ENCODE measurements around the gene CAMTA1. TPM values are rescaled to one million over a fixed set of nuclear protein-coding genes. Genes with fewer than 3 reads are reported as not detected.

The CAMTA1 gene
- total RNA-seq, 1 donor from 2014 or later: 109 TPM

DNA sequence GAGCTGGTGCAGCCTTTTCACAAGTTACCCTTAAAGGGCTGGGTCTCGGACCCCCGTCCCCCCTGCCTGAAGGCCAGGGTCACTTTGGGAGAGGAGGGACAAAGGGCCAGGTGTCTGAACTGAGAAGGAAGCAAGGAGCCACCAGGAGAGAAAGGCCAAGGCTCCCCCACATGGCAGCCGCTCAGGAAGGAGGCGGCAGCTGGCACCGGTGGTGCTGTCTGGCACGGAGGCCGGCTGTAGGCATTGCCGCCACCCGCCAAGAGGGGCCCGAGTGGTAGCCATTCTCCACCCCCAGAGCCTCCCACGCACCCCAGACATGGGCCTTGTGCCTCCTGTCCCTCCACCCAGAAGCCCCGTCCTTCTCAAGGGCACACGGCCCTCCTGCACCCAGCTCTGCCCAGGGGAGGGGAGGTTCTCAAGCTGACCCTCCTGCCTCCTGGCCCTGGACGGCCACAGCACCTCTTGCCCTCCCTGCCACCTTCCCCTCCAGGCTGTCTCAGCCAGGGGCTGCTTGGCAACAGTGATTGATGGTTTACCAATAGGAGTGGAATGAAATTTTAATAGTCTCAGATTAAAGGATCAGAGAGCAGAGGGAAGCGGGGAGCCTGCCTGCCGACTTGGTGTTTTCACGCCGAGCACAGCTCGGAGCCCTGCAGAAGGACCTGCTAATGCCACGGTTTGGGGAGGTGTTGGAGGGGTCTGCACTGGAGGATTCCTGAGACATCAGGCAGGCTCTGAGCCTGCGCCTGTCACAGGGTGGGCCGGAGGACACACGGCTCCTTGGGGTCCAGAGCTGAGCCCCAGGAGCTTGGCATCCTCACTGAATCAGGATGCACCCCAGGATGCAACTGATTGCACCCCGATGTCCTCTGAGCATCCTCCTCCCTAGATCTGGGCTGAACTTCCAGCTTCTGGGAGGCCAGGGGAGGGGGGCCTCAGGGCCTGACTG, 773.9 kb downstream of the CAMTA1 start:
- H3K27ac Mint-ChIP-seq (ENCODE audit: unreplicated experiment): no peak overlapping the region
- TF ChIP-seq, protein P1, sequence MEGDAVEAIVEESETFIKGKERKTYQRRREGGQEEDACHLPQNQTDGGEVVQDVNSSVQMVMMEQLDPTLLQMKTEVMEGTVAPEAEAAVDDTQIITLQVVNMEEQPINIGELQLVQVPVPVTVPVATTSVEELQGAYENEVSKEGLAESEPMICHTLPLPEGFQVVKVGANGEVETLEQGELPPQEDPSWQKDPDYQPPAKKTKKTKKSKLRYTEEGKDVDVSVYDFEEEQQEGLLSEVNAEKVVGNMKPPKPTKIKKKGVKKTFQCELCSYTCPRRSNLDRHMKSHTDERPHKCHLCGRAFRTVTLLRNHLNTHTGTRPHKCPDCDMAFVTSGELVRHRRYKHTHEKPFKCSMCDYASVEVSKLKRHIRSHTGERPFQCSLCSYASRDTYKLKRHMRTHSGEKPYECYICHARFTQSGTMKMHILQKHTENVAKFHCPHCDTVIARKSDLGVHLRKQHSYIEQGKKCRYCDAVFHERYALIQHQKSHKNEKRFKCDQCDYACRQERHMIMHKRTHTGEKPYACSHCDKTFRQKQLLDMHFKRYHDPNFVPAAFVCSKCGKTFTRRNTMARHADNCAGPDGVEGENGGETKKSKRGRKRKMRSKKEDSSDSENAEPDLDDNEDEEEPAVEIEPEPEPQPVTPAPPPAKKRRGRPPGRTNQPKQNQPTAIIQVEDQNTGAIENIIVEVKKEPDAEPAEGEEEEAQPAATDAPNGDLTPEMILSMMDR (conservative IDR thresholded peaks at IDR 0.05): no peak
- no peak for DNase-seq (ENCODE audit: low read depth, low spot score)
- no peak overlapping the region for H3K4me3 Mint-ChIP-seq
- H3K36me3 Mint-ChIP-seq (ENCODE audit: low read depth): no peaks in the 10 kb centered on the region
- H3K9me3 Mint-ChIP-seq: no peaks in the 10 kb centered on the region
- H3K4me1 Mint-ChIP-seq: no peaks in the 10 kb centered on the region
- H3K27me3 Mint-ChIP-seq (ENCODE audit: low read depth): no peaks in the 10 kb centered on the region

DNA sequence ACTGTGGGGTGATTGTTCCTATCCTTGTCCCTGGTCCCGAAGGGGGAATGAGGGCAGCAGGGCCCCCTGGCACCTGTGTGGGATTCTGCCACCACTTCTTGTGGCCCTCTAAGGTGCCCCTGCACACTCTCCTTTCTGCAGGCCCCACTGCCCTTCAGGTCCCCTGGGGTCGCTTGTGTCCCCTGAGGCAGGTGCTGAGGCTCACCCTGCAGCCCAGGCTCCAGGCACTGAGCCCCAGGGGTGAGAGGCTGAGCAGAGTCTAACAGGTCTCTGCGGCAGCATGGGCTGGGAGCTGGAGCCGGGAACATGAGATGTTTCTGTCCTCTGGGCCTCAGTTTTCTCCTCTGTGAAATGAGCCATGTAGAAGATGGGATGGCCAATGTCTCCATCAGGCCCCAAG, 774.9 kb downstream of the CAMTA1 start:
- Mint-ChIP-seq H3K4me1 (no peaks in the 10 kb centered on the region), H3K9me3 (no peaks in the 10 kb centered on the region), H3K27me3 (ENCODE audit: low read depth) (no peaks in the 10 kb centered on the region), H3K27ac (ENCODE audit: unreplicated experiment) (no peak overlapping the region), H3K36me3 (ENCODE audit: low read depth) (no peaks in the 10 kb centered on the region), H3K4me3 (no peak overlapping the region)
- DNase-seq (ENCODE audit: low read depth, low spot score): no peak
- TF ChIP-seq, protein P1 (conservative IDR thresholded peaks at IDR 0.05): no peak

DNA sequence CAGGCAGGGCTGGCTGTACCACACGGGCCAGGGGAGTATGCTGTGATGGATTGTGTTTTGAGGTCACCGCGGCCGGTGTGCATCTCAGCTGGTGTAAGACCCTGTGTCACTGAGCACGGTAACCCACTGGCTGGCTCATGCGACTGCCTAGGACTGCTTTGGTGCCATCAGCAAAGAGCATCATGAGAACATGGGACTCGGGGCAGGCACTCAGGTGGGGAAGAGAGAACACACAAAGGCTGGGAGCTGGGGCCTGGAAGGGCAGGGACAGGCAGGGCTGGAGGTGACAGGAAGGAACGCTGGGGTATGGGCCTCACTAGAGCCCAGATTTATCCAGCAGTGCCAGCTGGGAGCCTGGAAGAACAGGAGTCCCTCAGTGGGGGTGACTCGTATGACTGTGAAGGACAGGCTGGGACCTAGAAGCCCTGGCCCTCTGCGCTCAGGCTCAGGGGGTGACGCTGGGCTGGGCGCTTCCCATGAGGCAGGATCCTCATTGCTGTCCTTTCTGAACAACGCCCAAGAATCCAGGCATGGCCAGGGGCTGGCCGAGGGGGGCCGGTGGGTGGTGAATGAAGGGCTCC, 775.4 kb downstream of the CAMTA1 start:
- TF ChIP-seq, protein P1 (conservative IDR thresholded peaks at IDR 0.05): no peak
- H3K9me3 Mint-ChIP-seq: no peaks in the 10 kb centered on the region
- no peaks in the 10 kb centered on the region for H3K4me1 Mint-ChIP-seq
- peak overlapping the region; percentile 19 for H3K27ac Mint-ChIP-seq (ENCODE audit: unreplicated experiment)
- no peaks in the 10 kb centered on the region for H3K27me3 Mint-ChIP-seq (ENCODE audit: low read depth)
- no peaks in the 10 kb centered on the region for H3K36me3 Mint-ChIP-seq (ENCODE audit: low read depth)
- no peak overlapping the region for H3K4me3 Mint-ChIP-seq
- DNase-seq (ENCODE audit: low read depth, low spot score): no peak

DNA sequence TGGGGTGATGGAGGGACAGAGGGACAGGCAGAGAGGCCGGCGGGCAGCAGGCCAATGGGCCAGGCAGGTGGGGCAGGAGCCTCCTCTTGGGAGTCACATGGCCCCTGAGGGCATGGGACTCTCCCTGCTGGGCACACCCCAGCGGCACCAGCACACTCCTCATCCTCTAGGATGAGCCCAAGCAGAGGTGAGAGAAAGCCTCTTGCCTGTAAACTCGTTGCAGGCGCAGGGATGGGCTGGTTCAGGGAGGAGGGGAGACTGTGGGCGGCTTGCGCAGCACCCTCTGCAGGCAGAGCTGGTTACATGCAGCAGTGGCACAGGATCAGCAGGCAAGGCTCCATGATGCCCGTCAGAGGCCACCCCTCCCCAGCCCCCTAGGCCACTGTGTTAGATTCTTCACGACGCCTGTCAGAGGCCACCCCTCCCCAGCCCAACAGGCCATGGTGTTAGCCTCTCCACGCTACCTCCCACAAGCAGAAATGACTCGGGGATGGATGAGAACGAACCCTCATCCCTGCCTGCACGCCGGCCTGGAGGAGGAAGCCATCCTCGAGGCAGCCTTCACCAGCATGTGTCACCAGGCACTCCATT, 776.2 kb downstream of the CAMTA1 start:
- H3K4me3 Mint-ChIP-seq: no peak overlapping the region
- TF ChIP-seq, protein P1 (conservative IDR thresholded peaks at IDR 0.05): peak; percentile 52
- peak; percentile 28 for DNase-seq (ENCODE audit: low read depth, low spot score)
- H3K36me3 Mint-ChIP-seq (ENCODE audit: low read depth): no peaks in the 10 kb centered on the region
- no peaks in the 10 kb centered on the region for H3K4me1 Mint-ChIP-seq
- H3K27me3 Mint-ChIP-seq (ENCODE audit: low read depth): no peaks in the 10 kb centered on the region
- no peaks in the 10 kb centered on the region for H3K9me3 Mint-ChIP-seq
- H3K27ac Mint-ChIP-seq (ENCODE audit: unreplicated experiment): no peak overlapping the region

- no peaks in the 10 kb centered on the region for H3K36me3 Mint-ChIP-seq (ENCODE audit: low read depth)
- DNase-seq (ENCODE audit: low read depth, low spot score): no peak
Observed at GRCh38 chr1:7561936-7562728, 776.9 kb downstream of the CAMTA1 start.

More at GRCh38 chr1:7561936-7562728, 776.9 kb downstream of the CAMTA1 start:
- H3K4me3 Mint-ChIP-seq: no peak overlapping the region
- H3K4me1 Mint-ChIP-seq: no peaks in the 10 kb centered on the region
- H3K27ac Mint-ChIP-seq (ENCODE audit: unreplicated experiment): no peak overlapping the region
- H3K27me3 Mint-ChIP-seq (ENCODE audit: low read depth): no peaks in the 10 kb centered on the region
- TF ChIP-seq, protein P1 (conservative IDR thresholded peaks at IDR 0.05): no peak
- no peaks in the 10 kb centered on the region for H3K9me3 Mint-ChIP-seq

Data from neural crest cell (in vitro differentiated cells).